Measurements from ENCODE around the gene RPS6KB1. TPM values are rescaled to one million over a fixed set of nuclear protein-coding genes. Genes with fewer than 3 reads are reported as not detected.

Gene RPS6KB1
- polyA plus RNA-seq, 1 of the 3 experiments (the other 2 are of a cell fraction): 13.4 TPM

DNA sequence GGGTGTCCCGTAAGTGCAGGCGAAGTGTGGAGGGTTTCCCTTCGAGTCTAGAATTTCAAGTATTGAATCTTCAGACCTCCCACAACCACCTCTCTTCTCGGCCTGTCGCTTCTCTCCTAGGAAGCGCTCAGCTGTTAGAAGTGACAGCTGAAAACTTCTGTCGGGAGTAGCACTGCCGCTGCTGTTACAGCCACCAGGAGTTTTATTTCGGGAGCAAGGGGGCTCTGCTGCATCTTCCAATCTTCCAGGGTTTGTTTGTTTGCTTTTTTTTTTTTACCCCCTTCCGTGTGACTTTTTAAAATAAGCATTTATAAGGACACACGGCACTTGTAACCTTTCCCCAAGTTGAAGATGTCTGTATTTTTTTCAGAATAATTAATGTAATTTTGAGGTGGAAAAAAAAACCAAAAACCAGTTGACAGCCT, 767 bp downstream of the RPS6KB1 start:
- Histone ChIP-seq H3K36me3 (replicated peaks in 1 of 2; ENCODE audit: control insufficient read depth in 1 of 2, insufficient read depth in 2 of 2, low read length in 1 of 2) (peaks cover 0 to 4% of the 10 kb centered on the region in 2 experiments), H4K20me1 (ENCODE audit: insufficient read depth) (peaks cover 8% of the 10 kb centered on the region), H3K27me3 (ENCODE audit: insufficient read depth) (no peaks in the 10 kb centered on the region), H3K4me1 (ENCODE audit: control insufficient read depth in 1 of 2, insufficient read depth in 2 of 2, low read depth in 1 of 2, low read length in 1 of 2) (peaks cover 3 to 17% of the 10 kb centered on the region in 2 experiments; a peak in 3 of 4 replicates), H2AFZ (ENCODE audit: low read depth) (no peak overlapping the region), H3F3A (replicated peaks; ENCODE audit: insufficient read depth) (peaks cover 26% of the 10 kb centered on the region), H3K27ac (ENCODE audit: low read depth in 2 of 2, low read length in 1 of 2) (peak overlapping the region; percentile 47 to 58; a peak in 2 of 4 replicates), H3K4me3 (ENCODE audit: low read depth in 2 of 2, low read length in 1 of 2) (peak overlapping the region; percentile 70 to 80), H3K4me2 (peak overlapping the region; percentile 90), H3K9ac (peak overlapping the region; percentile 82), H3K9me3 (no peaks in the 10 kb centered on the region), H3K9me2 (no peaks in the 10 kb centered on the region), H3K79me2 (ENCODE audit: insufficient read depth) (peaks cover 85% of the 10 kb centered on the region)
- peak; percentile 45 for DNase-seq
- CTCF ChIA-PET: interaction anchor here (0.6 to 3.3 kb wide), 5 partner anchors 21 to 144 kb away, joined by 3 to 20 read pairs (median 3); no protein-coding TSS in a partner anchor
- TF ChIP-seq SIN3A (IDR thresholded peaks at IDR 0.05; ENCODE audit: borderline replicate concordance, low read depth, low read length): peak; percentile 96
- peak; percentile 26; the same call in 1 of the 2 replicates for TF ChIP-seq MXI1 (IDR thresholded peaks at IDR 0.05; ENCODE audit: low read depth, low read length)
- TF ChIP-seq TAF1 (IDR thresholded peaks at IDR 0.05; ENCODE audit: borderline replicate concordance, low read depth, low read length): no peak
- no peak for TF ChIP-seq NFIC (IDR thresholded peaks at IDR 0.05; ENCODE audit: borderline replicate concordance)
- TF ChIP-seq EP300 (IDR thresholded peaks at IDR 0.05; ENCODE audit: borderline replicate concordance in 1 of 2, low read depth in 1 of 2, low read length in 1 of 2): no peak
- TF ChIP-seq, protein P1, sequence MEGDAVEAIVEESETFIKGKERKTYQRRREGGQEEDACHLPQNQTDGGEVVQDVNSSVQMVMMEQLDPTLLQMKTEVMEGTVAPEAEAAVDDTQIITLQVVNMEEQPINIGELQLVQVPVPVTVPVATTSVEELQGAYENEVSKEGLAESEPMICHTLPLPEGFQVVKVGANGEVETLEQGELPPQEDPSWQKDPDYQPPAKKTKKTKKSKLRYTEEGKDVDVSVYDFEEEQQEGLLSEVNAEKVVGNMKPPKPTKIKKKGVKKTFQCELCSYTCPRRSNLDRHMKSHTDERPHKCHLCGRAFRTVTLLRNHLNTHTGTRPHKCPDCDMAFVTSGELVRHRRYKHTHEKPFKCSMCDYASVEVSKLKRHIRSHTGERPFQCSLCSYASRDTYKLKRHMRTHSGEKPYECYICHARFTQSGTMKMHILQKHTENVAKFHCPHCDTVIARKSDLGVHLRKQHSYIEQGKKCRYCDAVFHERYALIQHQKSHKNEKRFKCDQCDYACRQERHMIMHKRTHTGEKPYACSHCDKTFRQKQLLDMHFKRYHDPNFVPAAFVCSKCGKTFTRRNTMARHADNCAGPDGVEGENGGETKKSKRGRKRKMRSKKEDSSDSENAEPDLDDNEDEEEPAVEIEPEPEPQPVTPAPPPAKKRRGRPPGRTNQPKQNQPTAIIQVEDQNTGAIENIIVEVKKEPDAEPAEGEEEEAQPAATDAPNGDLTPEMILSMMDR (IDR thresholded peaks at IDR 0.05): peak; percentile 25; the same call in 1 of the 2 replicates
- POLR2A ChIA-PET: no interaction called here
- WGBS (ENCODE audit: low lambda C conversion rate): under 1% methylated on average over 11 of the region's 11 CpGs

DNA sequence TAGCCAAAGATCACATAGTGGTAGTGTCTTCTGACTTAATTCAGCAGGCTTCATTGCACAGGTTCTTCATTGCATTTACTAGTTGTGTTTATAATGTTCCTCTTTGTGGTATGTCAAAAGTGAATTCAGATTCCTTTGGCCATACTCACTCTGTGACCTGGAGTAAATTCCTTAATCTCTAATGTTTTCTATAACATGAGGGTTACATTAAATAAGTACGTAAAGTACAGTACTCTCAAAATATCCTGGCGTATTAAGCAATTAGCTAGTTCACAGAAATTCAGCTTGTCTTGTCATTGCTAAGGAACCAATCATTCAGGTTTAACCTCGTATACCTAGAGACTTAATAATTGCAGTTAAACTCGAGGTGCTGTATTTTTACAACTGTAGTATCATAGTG, 4.2 kb downstream of the RPS6KB1 start:
- no peak for TF ChIP-seq TAF1 (IDR thresholded peaks at IDR 0.05; ENCODE audit: borderline replicate concordance, low read depth, low read length)
- no peak for TF ChIP-seq RFX5 (IDR thresholded peaks at IDR 0.05; ENCODE audit: low read length)
- TF ChIP-seq MEF2A (IDR thresholded peaks at IDR 0.05; ENCODE audit: borderline replicate concordance, low read depth): no peak
- no peak for TF ChIP-seq TEAD4 (IDR thresholded peaks at IDR 0.05; ENCODE audit: borderline replicate concordance, insufficient read depth)
- no peak for TF ChIP-seq NFIC (IDR thresholded peaks at IDR 0.05; ENCODE audit: borderline replicate concordance)
- TF ChIP-seq, protein P2, sequence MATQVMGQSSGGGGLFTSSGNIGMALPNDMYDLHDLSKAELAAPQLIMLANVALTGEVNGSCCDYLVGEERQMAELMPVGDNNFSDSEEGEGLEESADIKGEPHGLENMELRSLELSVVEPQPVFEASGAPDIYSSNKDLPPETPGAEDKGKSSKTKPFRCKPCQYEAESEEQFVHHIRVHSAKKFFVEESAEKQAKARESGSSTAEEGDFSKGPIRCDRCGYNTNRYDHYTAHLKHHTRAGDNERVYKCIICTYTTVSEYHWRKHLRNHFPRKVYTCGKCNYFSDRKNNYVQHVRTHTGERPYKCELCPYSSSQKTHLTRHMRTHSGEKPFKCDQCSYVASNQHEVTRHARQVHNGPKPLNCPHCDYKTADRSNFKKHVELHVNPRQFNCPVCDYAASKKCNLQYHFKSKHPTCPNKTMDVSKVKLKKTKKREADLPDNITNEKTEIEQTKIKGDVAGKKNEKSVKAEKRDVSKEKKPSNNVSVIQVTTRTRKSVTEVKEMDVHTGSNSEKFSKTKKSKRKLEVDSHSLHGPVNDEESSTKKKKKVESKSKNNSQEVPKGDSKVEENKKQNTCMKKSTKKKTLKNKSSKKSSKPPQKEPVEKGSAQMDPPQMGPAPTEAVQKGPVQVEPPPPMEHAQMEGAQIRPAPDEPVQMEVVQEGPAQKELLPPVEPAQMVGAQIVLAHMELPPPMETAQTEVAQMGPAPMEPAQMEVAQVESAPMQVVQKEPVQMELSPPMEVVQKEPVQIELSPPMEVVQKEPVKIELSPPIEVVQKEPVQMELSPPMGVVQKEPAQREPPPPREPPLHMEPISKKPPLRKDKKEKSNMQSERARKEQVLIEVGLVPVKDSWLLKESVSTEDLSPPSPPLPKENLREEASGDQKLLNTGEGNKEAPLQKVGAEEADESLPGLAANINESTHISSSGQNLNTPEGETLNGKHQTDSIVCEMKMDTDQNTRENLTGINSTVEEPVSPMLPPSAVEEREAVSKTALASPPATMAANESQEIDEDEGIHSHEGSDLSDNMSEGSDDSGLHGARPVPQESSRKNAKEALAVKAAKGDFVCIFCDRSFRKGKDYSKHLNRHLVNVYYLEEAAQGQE (IDR thresholded peaks at IDR 0.05; ENCODE audit: low read depth, low read length): no peak
- TF ChIP-seq, protein P3, sequence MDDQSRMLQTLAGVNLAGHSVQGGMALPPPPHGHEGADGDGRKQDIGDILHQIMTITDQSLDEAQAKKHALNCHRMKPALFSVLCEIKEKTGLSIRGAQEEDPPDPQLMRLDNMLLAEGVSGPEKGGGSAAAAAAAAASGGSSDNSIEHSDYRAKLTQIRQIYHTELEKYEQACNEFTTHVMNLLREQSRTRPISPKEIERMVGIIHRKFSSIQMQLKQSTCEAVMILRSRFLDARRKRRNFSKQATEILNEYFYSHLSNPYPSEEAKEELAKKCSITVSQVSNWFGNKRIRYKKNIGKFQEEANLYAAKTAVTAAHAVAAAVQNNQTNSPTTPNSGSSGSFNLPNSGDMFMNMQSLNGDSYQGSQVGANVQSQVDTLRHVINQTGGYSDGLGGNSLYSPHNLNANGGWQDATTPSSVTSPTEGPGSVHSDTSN (IDR thresholded peaks at IDR 0.05): no peak
- TF ChIP-seq SMC3 (IDR thresholded peaks at IDR 0.05; ENCODE audit: low read depth, low read length): no peak
- TF ChIP-seq CHD2 (IDR thresholded peaks at IDR 0.05; ENCODE audit: low read length, partially characterized antibody): no peak
- TF ChIP-seq GABPA (IDR thresholded peaks at IDR 0.05; ENCODE audit: low read depth): no peak
- TF ChIP-seq EZH2phosphoT487 (IDR thresholded peaks at IDR 0.05; ENCODE audit: borderline replicate concordance, low read depth): no peak
- TF ChIP-seq POLR2AphosphoS5 (IDR thresholded peaks at IDR 0.05; ENCODE audit: low read depth, low read length): no peak
- Histone ChIP-seq H4K20me1 (ENCODE audit: insufficient read depth) (peaks cover 13% of the 10 kb centered on the region), H3K27me3 (ENCODE audit: insufficient read depth) (no peaks in the 10 kb centered on the region), H3K27ac (ENCODE audit: low read depth in 2 of 2, low read length in 1 of 2) (peak overlapping the region in 1 of 2 experiments; percentile 9; a peak in 1 of 4 replicates), H3K36me3 (replicated peaks in 1 of 2; ENCODE audit: control insufficient read depth in 1 of 2, insufficient read depth in 2 of 2, low read length in 1 of 2) (peaks cover 0 to 4% of the 10 kb centered on the region in 2 experiments), H3F3A (replicated peaks; ENCODE audit: insufficient read depth) (peaks cover 26% of the 10 kb centered on the region), H3K9ac (no peak overlapping the region), H3K4me2 (0 out of 2 replicates have a peak overlapping the region, but pooled peaks have one; percentile 1), H3K4me3 (ENCODE audit: low read depth in 2 of 2, low read length in 1 of 2) (no peak overlapping the region), H3K79me2 (ENCODE audit: insufficient read depth) (peaks cover 92% of the 10 kb centered on the region), H2AFZ (ENCODE audit: low read depth) (no peak overlapping the region), H3K9me2 (no peaks in the 10 kb centered on the region), H3K9me3 (no peaks in the 10 kb centered on the region), H3K4me1 (ENCODE audit: control insufficient read depth in 1 of 2, insufficient read depth in 2 of 2, low read depth in 1 of 2, low read length in 1 of 2) (peaks cover 3 to 17% of the 10 kb centered on the region in 2 experiments; a peak in 2 of 4 replicates)
- no peak for DNase-seq
- POLR2A ChIA-PET: no interaction called here
- CTCF ChIA-PET: interaction anchor here (0.9 kb wide), 1 partner anchor 17 kb away, joined by 3 read pairs; no protein-coding TSS in a partner anchor
- WGBS (ENCODE audit: low lambda C conversion rate): 86% methylated on average over 4 of the region's 4 CpGs
